Tibial nerve (tissue), 4 donors: Measurements from ENCODE around the gene CFAP299.
A peak's percentile ranks its signal among the peaks of the same experiment; 100 is the strongest.

Experiments
- EP300 ChIP-seq, 2 donors: sonication (generic); formaldehyde crosslinking; IDR thresholded peaks; one replicate each; pipeline ENCODE4 v1.6.1; 2017; ENCODE audit warnings: antibody characterized with exemption in 2 of 2, mild to moderate bottlenecking in 1 of 2
- POLR2A ChIP-seq, 2 donors: fragments of 450-650 bp; IDR thresholded peaks; one replicate each; pipeline ENCODE4 v1.6.1; 2017; ENCODE audit warnings: antibody characterized with exemption in 2 of 2, mild to moderate bottlenecking in 2 of 2, moderate library complexity in 2 of 2
- TF ChIP-seq, protein P1 (sequence below), 5 experiments: fragments of 200-600 bp in 3 of 5; fragments of 450-650 bp in 2 of 5; sonication (generic) in 3 of 5; IDR thresholded peaks; one replicate each; pipeline ENCODE4 v1.5.1; 2016 to 2019; ENCODE audit warnings: antibody characterized with exemption in 5 of 5, mild to moderate bottlenecking in 3 of 5, moderate library complexity in 2 of 5

DNA sequence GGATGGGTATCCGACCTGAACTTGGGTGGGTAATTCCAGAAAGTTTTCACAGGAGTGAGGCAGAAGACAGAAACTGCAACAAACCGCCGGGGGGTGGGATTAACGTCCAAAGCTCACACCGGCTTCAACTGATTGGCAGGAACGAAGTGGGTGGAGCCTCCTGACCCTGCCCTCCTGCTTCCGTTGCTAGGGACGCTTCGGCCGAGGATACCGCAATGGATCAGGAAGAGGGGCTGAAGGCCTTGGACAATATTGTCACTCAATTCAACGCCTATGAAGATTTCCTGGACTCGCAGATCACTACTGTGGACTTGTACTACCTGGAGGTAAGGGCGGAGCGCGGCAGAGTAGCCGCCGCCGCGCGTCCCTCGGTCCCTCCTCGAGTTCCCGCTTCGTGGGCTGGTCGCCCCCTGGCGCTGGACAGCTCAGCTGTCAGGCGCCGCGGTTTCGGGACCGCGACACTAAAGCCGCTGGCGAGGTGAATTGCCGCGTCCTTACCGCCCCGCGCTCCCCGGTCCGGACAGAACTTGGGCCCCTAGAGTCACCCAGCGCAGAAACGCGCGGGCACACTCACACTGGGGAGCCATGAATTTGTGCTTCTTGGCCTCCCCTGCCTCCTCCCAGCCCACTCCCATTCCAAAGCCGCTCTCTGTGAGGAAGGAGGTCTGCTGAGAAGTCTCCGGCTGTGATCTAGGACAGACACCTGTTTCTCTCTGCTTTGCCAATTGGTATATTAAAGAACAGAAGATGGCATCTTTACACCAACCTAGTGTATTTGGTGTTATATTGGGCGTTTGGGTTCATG lies at the start of gene CFAP299:
- TF ChIP-seq, protein P1, sequence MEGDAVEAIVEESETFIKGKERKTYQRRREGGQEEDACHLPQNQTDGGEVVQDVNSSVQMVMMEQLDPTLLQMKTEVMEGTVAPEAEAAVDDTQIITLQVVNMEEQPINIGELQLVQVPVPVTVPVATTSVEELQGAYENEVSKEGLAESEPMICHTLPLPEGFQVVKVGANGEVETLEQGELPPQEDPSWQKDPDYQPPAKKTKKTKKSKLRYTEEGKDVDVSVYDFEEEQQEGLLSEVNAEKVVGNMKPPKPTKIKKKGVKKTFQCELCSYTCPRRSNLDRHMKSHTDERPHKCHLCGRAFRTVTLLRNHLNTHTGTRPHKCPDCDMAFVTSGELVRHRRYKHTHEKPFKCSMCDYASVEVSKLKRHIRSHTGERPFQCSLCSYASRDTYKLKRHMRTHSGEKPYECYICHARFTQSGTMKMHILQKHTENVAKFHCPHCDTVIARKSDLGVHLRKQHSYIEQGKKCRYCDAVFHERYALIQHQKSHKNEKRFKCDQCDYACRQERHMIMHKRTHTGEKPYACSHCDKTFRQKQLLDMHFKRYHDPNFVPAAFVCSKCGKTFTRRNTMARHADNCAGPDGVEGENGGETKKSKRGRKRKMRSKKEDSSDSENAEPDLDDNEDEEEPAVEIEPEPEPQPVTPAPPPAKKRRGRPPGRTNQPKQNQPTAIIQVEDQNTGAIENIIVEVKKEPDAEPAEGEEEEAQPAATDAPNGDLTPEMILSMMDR (IDR thresholded peaks at IDR 0.05), result peak; percentile 8 to 60 (median 38)
- peak in 1 of 2 donors; percentile 19 for TF ChIP-seq EP300 (IDR thresholded peaks at IDR 0.05)
- TF ChIP-seq POLR2A (IDR thresholded peaks at IDR 0.05), result no peak
